ENCODE measurements around the gene ZNF385D. TPM values are rescaled to one million over a fixed set of nuclear protein-coding genes. Genes with fewer than 3 reads are reported as not detected.
"Not testable (repeated sequence)": the region's sequence is repeated elsewhere in the genome, so short reads cannot be mapped to it uniquely, and the experiment has no call there.

ZNF385D gene
- total RNA-seq, 1 donor from 2014 or later = 0.41 TPM

DNA sequence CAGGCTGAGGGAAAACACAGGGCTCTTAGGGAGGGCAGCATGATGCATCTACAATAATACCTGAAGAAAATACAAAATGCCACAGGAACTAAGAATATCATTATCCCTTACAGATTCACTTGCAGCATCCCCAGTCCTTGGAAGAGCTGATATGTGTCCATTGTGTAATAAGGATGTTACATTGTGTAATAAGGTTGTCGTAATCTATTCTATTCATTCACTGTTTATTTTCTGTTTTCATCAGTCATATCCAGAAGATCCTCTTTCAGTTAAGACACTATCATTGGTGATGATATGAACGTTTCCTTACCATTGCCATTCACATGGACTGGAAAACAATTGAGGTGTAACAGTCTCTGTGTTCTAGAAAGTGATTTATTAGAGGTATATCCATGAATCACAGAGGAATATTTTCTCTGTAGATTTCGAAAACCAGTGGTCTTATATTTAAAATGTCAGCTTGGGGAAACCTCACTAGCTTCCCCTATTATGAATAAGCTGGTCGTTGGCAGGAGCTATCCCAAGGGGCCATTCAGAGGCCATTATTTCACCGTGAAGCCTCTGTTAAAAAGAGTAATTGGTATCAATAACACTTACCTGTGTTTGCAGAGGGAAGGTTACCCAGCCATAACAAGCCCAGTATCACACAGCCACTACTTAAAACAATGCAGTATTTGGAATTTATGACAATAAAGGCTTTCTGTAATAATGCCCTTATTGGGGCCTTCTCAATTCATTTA lies 241.1 kb downstream of the ZNF385D start:
- no peaks in the 10 kb centered on the region for H3K36me3 Mint-ChIP-seq (ENCODE audit: low read depth, unreplicated experiment)
- no peak overlapping the region for H3K27ac Mint-ChIP-seq (ENCODE audit: unreplicated experiment)
- H3K9me3 Mint-ChIP-seq (ENCODE audit: unreplicated experiment) = no peaks in the 10 kb centered on the region
- no peaks in the 10 kb centered on the region for H3K4me1 Mint-ChIP-seq (ENCODE audit: unreplicated experiment)
- no peak for DNase-seq (ENCODE audit: low spot score)
- no peak for TF ChIP-seq CTCF (IDR thresholded peaks at IDR 0.05; ENCODE audit: unreplicated experiment)
- H3K4me3 Mint-ChIP-seq (ENCODE audit: unreplicated experiment) = no peak overlapping the region
- H3K27me3 Mint-ChIP-seq (ENCODE audit: unreplicated experiment) = no peaks in the 10 kb centered on the region

DNA sequence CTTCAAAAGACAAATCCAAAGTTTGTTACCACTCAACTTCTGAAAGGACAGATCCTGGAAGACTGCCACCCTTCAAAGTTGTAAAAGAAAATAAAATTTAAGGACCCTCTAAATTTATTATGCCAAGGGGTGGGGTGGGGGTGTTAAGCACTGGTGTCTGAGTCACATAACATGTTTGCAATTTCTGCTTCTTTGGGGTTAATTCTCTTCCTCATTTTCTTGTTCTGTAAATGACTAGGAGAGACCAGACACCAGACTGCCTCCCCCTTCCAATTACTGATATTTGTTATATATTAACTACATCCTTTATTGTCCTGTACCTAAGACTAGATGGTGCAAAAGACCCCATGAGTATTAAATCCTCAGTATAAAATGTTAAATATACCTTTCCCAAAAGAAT lies 242.8 kb downstream of the ZNF385D start:
- Mint-ChIP-seq H3K4me1 (ENCODE audit: unreplicated experiment) (no peaks in the 10 kb centered on the region), H3K27ac (ENCODE audit: unreplicated experiment) (no peak overlapping the region), H3K4me3 (ENCODE audit: unreplicated experiment) (no peak overlapping the region), H3K27me3 (ENCODE audit: unreplicated experiment) (no peaks in the 10 kb centered on the region), H3K9me3 (ENCODE audit: unreplicated experiment) (no peaks in the 10 kb centered on the region), H3K36me3 (ENCODE audit: low read depth, unreplicated experiment) (no peaks in the 10 kb centered on the region)
- no peak for DNase-seq (ENCODE audit: low spot score)
- TF ChIP-seq CTCF (IDR thresholded peaks at IDR 0.05; ENCODE audit: unreplicated experiment) = no peak

GRCh38 chr3:21505711-21506460 lies 245.1 kb downstream of the ZNF385D start:
- TF ChIP-seq CTCF (IDR thresholded peaks at IDR 0.05; ENCODE audit: unreplicated experiment) = no peak
- no peak for DNase-seq (ENCODE audit: low spot score)
- H3K27ac Mint-ChIP-seq (ENCODE audit: unreplicated experiment) = no peak overlapping the region
- no peaks in the 10 kb centered on the region for H3K4me1 Mint-ChIP-seq (ENCODE audit: unreplicated experiment)
- H3K9me3 Mint-ChIP-seq (ENCODE audit: unreplicated experiment) = no peaks in the 10 kb centered on the region
- H3K36me3 Mint-ChIP-seq (ENCODE audit: low read depth, unreplicated experiment) = no peaks in the 10 kb centered on the region
- no peaks in the 10 kb centered on the region for H3K27me3 Mint-ChIP-seq (ENCODE audit: unreplicated experiment)
- no peak overlapping the region for H3K4me3 Mint-ChIP-seq (ENCODE audit: unreplicated experiment)

GRCh38 chr3:21502656-21503055 lies 248.4 kb downstream of the ZNF385D start:
- Mint-ChIP-seq H3K27ac (ENCODE audit: unreplicated experiment) (no peak overlapping the region), H3K4me1 (ENCODE audit: unreplicated experiment) (no peaks in the 10 kb centered on the region), H3K9me3 (ENCODE audit: unreplicated experiment) (no peaks in the 10 kb centered on the region), H3K4me3 (ENCODE audit: unreplicated experiment) (no peak overlapping the region), H3K27me3 (ENCODE audit: unreplicated experiment) (no peaks in the 10 kb centered on the region), H3K36me3 (ENCODE audit: low read depth, unreplicated experiment) (no peaks in the 10 kb centered on the region)
- no peak for DNase-seq (ENCODE audit: low spot score)
- TF ChIP-seq CTCF (IDR thresholded peaks at IDR 0.05; ENCODE audit: unreplicated experiment) = no peak

DNA sequence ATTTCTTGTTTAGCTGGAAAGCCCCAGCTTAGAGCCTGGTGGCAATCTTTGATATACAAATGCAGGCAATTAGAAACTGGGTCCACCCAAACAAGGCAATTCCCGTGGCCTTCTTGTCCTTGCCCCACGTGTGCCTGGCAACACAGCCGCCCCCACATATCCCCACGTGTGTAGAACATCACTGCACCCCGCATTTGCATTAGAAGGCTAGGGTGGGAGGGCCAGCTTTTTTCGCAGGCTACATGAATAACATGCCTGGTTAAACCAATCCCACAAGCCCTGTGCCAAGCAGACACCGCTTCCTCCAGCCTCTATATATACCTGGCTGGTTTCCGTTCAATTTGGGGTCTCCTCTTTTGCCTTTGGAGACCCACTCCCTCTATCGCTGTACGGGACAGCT lies 250.2 kb downstream of the ZNF385D start:
- Mint-ChIP-seq H3K9me3 (ENCODE audit: unreplicated experiment) (no peaks in the 10 kb centered on the region), H3K27ac (ENCODE audit: unreplicated experiment) (no peak overlapping the region), H3K4me1 (ENCODE audit: unreplicated experiment) (no peaks in the 10 kb centered on the region), H3K27me3 (ENCODE audit: unreplicated experiment) (no peaks in the 10 kb centered on the region), H3K36me3 (ENCODE audit: low read depth, unreplicated experiment) (no peaks in the 10 kb centered on the region), H3K4me3 (ENCODE audit: unreplicated experiment) (no peak overlapping the region)
- DNase-seq (ENCODE audit: low spot score) = no peak
- TF ChIP-seq CTCF (IDR thresholded peaks at IDR 0.05; ENCODE audit: unreplicated experiment) = no peak

GRCh38 chr3:21490671-21491070 lies 260.3 kb downstream of the ZNF385D start:
- not testable (repeated sequence) for DNase-seq (ENCODE audit: low spot score); H3K27me3 Mint-ChIP-seq (ENCODE audit: unreplicated experiment); H3K4me3 Mint-ChIP-seq (ENCODE audit: unreplicated experiment); H3K9me3 Mint-ChIP-seq (ENCODE audit: unreplicated experiment); H3K4me1 Mint-ChIP-seq (ENCODE audit: unreplicated experiment); H3K36me3 Mint-ChIP-seq (ENCODE audit: low read depth, unreplicated experiment); H3K27ac Mint-ChIP-seq (ENCODE audit: unreplicated experiment)

Data from endothelial cell (in vitro differentiated cells).